ENCODE data around the gene MFSD1.

DNA sequence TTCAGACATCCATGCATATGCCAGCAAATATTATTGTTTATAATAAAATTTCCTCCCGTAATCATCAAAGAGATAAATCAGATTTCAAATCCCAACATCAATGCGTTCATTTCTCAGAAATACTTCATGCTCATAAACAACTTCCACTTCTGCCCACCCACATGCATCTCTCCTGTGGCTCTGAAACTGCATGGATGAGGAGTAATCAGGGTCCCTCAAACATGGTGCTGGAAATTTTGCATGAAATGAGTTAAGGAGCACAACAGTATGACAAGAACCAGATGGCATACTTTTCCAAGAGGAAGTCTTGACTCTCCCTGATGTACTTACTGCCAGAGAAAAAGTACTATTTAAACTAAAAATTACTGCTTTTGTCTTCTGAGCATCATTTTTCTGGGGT lies 26.9 kb upstream of the MFSD1 start:
- no peak for TF ChIP-seq POLR2AphosphoS5 (IDR thresholded peaks at IDR 0.05; ENCODE audit: low read depth, low read length)
- TF ChIP-seq CTCF (IDR thresholded peaks at IDR 0.05): no peak
- no peak for TF ChIP-seq EZH2phosphoT487 (IDR thresholded peaks at IDR 0.05; ENCODE audit: borderline replicate concordance, low read depth)
- TF ChIP-seq, protein P1, sequence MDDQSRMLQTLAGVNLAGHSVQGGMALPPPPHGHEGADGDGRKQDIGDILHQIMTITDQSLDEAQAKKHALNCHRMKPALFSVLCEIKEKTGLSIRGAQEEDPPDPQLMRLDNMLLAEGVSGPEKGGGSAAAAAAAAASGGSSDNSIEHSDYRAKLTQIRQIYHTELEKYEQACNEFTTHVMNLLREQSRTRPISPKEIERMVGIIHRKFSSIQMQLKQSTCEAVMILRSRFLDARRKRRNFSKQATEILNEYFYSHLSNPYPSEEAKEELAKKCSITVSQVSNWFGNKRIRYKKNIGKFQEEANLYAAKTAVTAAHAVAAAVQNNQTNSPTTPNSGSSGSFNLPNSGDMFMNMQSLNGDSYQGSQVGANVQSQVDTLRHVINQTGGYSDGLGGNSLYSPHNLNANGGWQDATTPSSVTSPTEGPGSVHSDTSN (IDR thresholded peaks at IDR 0.05): no peak
- TF ChIP-seq, protein P2, sequence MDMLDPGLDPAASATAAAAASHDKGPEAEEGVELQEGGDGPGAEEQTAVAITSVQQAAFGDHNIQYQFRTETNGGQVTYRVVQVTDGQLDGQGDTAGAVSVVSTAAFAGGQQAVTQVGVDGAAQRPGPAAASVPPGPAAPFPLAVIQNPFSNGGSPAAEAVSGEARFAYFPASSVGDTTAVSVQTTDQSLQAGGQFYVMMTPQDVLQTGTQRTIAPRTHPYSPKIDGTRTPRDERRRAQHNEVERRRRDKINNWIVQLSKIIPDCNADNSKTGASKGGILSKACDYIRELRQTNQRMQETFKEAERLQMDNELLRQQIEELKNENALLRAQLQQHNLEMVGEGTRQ (IDR thresholded peaks at IDR 0.05; ENCODE audit: borderline replicate concordance, low read depth, low read length): no peak
- no peak for TF ChIP-seq SMC3 (IDR thresholded peaks at IDR 0.05; ENCODE audit: low read depth, low read length)
- no peak for TF ChIP-seq TEAD4 (IDR thresholded peaks at IDR 0.05; ENCODE audit: borderline replicate concordance, insufficient read depth)
- TF ChIP-seq, protein P3, sequence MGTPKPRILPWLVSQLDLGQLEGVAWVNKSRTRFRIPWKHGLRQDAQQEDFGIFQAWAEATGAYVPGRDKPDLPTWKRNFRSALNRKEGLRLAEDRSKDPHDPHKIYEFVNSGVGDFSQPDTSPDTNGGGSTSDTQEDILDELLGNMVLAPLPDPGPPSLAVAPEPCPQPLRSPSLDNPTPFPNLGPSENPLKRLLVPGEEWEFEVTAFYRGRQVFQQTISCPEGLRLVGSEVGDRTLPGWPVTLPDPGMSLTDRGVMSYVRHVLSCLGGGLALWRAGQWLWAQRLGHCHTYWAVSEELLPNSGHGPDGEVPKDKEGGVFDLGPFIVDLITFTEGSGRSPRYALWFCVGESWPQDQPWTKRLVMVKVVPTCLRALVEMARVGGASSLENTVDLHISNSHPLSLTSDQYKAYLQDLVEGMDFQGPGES (IDR thresholded peaks at IDR 0.05; ENCODE audit: low read depth, low read length): no peak
- TF ChIP-seq RAD21 (IDR thresholded peaks at IDR 0.05; ENCODE audit: low read length): no peak
- TF ChIP-seq, protein P4, sequence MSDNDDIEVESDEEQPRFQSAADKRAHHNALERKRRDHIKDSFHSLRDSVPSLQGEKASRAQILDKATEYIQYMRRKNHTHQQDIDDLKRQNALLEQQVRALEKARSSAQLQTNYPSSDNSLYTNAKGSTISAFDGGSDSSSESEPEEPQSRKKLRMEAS (IDR thresholded peaks at IDR 0.05; ENCODE audit: low read depth): no peak
- TF ChIP-seq YY1 (IDR thresholded peaks at IDR 0.05; ENCODE audit: low read depth): no peak
- no peak for TF ChIP-seq TAF1 (IDR thresholded peaks at IDR 0.05; ENCODE audit: borderline replicate concordance, low read depth, low read length)

All from SK-N-SH (cell line).